Renal cortical epithelial cell (primary cell): ENCODE results near the gene CCDC57. TPM values are rescaled to one million over a fixed set of nuclear protein-coding genes. Genes with fewer than 3 reads are reported as not detected.
"Not testable (repeated sequence)": the region's sequence is repeated elsewhere in the genome, so short reads cannot be mapped to it uniquely, and the experiment has no call there.

Experiments
- DNase-seq: peaks from one replicate; pipeline ENCODE4 v3.0.0-alpha.2; 2011; ENCODE audit warnings: low read depth
- total RNA-seq: library from RNA; depleted of rRNA; stranded (reverse); fragments of >200 nt; gene quantifications from 2 replicates; pipeline ENCODE4 v1.2.3, GENCODE V29; 2014

Gene CCDC57
- total RNA-seq, 1 donor from 2014 or later: 28.2 TPM

DNA sequence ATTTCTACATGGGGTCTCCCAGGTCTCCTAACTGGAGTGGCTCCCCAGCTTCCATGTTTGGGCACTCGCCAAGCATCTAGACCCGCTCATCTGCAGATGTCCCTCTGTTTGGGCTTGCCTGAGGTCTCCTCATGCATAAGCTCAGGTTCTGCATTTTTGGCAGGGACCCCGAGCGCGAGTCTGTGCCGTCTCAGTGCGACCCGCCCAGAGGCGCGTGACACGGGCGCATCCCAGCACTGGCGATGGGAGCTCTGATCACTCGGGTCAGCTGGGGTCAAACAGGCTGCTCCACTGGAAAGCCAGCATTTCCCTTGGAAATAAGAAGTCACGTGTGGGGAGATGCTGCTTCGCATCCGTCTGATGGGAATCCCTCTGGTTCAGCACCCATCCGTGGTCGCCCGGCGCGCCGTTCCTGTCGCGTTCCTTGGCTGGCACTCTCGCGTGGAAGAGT, 57.7 kb downstream of the CCDC57 start:
- no peak for DNase-seq

GRCh38 chr17:82153745-82154375, 58.8 kb downstream of the CCDC57 start:
- DNase-seq: peak; percentile 40

DNA sequence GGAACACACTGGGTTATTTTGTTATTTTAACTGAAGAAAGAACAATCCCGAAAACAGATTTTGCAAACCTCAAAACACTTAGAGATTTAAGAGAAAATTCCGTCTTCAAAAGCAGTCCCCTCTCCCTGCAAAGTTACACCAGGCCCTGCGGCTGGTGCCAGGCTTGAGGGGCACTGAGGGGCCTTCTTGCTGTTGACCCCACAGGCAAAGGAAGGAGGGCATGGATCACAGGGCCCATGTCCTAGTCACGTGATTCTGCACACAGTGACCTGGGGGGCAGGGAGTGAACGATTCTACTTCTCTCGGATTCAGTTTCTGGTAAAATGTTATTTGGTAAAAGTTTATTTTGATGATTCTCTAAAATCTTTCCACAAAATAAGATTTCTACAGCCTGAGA, 59.3 kb downstream of the CCDC57 start:
- DNase-seq: no peak

DNA sequence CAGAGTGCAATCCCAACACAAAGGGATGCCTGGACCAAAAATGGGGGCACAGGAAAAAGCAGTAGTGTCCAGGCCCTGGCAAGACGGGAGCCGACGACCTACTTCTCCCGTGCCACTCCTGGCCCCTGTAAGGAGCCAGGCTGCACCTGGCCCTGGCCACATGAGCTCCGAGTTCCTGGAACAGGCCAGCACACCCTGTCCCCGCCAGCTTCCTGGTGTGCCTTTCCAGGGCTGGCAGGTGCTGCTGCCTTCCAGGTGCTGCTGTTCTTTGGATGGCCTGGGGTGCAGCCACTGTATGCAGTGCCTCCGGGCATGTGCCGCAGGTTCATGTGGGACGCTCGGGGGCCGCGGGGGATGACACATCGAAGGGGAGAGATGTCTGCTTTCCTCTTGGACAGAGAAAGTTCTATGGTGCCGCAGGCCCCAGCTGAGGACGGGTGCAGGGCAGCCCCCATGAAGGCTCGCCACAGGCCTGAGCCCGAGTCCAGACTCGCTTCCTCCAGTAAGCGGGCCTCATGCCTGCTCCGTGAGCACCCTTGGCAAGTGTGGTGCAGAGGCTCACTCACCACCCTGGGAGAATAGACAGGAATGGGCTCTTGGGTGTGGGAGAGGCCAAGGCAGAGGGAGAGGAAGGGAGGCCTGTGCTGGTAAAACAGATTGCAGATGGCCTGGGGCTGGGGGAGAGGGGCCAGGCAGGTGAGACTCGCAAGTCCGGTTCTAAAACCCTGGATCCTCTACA, 59.9 kb downstream of the CCDC57 start:
- DNase-seq: no peak

DNA sequence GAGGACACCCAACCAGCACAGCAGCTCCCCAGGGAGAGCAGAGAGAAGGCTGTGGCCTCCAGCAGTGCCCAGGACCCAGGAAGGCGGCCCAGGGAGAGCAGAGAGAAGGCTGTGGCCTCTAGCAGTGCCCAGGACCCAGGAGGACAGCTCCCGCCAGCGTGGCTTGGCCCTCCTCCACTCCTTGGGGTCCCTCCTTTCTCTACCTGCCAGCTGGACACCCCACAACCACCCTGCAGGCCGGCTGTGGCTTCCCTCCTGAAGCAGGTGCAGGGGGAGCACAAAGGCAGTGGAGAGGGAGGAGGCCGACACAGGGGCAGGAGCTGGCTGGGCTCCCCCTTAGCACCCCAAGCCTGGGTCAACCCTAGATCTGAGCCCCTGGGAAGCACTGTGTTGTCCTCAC, 60.5 kb downstream of the CCDC57 start:
- no peak for DNase-seq

DNA sequence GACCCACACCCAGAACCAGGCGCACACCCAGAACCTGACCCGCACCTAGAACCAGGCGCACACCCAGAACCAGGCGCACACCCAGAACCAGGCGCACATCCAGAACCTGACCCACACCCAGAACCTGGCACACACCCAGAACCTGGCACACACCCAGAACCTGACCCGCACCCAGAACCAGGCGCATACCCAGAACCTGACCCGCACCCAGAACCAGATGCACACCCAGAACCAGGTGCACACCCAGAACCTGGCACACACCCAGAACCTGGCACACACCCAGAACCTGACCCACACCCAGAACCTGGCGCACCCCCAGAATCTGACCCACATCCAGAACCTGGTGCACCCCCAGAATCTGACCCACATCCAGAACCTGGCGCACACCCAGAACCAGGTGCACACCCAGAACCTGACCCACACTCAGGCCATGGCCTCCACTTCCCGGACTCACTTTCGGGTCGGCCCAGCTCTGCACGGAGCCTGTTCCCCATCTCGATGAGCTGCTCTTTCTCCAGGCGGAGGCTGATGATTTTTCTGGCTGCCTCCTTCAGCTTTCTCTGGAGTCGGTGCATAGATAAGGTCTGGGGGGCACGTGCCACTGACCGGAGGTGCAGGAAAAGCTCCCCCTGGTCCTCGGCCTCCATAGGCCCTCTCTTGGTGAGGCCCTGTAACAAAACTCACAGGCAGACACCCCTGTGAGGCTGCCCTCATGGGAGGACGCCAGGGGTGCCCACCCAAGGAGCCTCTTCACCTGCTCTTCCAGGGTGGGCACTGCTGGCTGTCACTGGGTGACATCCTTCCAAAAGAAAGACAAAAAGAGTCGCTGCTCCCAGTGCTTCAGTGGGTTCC, 61.3 kb downstream of the CCDC57 start:
- DNase-seq: no peak

DNA sequence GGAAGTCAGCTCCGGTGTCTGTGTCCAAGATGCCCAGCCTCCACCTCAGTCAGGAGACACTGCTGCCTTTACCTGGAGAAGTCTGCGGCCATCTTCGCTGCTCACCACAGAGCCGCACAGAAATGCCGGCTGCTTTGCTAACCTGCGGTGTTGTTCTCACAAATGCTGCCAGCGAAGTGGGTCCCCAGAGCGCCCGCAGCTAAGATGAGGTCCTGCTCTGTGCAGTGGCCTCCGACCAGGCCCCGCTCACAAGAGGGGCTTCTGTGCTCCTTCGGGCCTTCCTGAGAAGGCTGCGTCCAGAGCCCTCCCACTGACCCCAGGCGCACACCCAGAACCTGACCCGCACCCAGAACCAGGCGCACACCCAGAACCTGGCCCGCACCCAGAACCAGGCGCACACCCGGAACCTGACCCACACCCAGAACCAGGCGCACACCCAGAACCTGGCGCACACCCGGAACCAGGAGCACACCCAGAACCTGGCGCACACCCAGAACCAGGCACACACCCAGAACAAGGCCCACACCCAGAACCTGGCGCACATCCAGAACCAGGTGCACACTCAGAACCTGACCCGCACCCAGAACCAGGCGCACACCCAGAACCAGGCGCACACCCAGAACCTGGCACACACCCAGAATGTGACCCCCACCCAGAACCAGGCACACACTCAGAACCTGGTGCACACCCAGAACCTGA, 63.1 kb downstream of the CCDC57 start:
- DNase-seq: no peak

DNA sequence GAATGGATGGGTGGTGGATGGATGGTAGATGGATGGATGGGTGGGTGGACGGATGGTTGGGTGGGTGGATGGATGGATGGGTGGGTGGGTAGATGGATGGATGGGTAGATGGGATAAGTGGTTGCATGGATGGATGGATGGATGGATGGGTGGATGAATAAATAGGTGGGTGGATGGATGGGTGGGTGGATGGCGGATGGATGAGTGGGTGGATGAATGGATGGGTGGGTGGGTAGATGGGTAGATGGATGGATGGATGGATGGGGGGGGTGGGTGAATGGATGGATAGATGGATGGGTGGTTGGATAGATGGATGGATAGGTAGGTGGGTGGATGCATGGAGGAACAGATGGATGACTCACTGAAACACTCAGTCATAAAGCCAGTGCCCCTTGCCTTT, 63.6 kb downstream of the CCDC57 start:
- DNase-seq: no peak

GRCh38 chr17:82148011-82148410, 64.6 kb downstream of the CCDC57 start:
- DNase-seq: no peak

DNA sequence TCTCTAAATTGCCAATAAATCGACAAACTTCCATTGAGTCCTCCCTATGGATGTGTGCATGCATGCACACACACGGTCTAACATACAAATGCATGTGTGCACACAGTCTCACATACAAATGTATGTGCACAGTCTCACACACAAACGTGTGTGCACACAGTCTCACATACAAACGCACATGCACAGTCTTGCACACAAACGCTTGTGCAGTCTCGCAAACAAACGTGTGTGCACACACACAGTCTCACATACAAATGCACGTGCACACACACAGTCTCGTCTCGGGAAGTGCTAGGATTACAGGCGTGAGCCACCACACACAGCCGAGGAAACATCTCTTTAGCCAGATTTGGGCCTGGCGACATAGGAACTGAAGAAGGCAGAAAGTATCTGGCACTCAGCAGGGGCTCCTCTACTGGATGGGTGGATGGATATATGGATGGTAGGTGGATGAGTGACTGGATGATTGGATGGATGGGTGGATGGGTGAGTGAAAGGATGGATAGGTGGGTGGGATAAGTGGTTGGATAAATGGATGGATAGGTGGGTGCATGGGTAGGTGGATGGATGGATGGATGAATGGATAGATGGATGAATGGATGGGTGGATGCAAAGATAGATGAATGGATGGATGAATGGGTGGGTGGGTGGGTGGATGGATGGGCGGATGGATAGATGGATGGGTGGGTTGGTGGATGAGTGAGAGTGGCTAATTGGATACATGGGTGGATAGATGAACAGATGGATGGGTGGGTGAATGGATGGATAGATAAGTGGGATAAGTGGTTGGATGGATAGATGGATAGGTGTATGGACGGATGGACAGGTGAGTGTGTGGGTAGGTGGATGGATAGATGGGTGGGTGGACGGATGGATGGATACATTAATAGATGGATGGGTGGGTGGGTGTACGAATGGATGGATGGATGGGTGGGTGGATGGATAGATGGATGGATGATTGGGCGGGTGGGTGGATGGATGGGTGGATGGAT, 65.7 kb downstream of the CCDC57 start:
- no peak for DNase-seq

DNA sequence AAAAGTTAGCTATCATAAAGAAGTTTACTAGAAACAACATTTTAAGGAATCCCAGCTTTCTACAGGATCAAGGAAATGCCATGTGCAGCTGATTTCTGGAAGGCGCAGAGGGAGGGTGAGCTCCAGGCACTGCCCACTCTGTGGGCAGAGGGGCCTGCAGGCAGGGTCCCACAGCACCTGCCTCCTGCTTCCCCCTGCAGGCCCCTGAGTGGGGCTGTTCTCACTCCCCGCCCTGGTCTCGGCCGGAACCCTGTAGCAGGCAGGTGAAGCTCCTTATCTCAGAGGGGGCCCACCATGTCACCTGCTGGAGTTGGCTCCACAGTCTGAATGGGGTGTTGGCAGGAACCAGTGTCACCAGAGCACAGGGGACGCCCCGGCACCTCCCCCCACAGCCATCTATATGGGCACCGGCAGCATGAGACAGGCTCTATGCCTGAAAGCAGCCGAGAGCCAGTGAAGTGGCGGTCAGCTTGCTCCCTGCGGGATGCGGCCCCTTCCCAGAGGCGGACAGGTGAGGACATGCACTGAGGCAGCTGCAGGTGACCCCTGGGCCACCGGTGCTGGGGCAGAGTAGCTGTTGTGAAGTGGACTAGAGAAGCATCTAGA, 67.0 kb downstream of the CCDC57 start:
- DNase-seq: no peak

- no peak for DNase-seq
These were observed 69.3 kb downstream of the CCDC57 start for GRCh38 chr17:82143333-82143732.

DNA sequence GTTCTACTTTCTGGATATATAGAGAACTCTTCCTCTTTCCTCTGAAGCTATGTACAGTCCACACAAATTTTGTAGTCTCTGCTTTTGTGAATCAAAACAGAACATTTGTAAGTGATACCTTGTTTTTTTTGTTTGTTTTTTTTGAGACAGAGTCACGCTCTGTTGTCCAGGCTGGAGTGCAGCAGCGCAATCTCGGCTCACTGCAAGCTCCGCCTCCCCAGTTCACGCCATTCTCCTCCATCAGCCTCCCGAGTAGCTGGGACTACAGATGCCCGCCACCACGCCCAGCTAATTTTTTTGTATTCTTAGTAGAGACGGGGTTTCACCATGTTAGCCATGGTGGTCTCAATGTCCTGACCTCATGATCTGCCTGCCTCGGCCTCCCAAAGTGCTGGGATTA, 72.7 kb downstream of the CCDC57 start:
- not testable (repeated sequence) for DNase-seq

DNA sequence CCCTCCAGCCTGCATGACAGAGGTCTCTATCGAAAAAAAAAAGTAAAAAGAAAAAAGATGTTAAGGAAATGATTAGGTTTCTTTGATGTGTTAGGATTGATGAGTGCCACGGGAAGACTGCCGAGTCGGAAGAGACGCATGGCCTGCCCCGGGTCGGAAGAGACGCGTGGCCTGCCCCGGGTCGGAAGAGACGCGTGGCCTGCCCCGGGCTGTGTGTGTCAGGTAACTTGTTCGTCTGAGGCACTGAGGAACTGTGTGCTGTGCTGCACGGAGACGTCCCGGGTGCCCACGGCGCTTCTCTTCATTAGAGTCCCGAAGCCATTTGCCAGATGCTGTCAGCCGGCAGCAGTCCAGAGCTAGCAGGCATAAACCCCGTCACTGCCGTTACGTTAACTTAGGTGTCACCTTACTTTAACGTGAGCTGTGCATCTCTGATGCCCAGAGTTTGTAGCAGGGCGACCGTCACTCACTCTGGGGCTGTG, 74.1 kb downstream of the CCDC57 start:
- no peak for DNase-seq

GRCh38 chr17:82134101-82134500, 78.5 kb downstream of the CCDC57 start:
- DNase-seq: peak; percentile 23

- DNase-seq: peak; percentile 78
These were observed 79.3 kb downstream of the CCDC57 start for GRCh38 chr17:82133166-82133953.

DNA sequence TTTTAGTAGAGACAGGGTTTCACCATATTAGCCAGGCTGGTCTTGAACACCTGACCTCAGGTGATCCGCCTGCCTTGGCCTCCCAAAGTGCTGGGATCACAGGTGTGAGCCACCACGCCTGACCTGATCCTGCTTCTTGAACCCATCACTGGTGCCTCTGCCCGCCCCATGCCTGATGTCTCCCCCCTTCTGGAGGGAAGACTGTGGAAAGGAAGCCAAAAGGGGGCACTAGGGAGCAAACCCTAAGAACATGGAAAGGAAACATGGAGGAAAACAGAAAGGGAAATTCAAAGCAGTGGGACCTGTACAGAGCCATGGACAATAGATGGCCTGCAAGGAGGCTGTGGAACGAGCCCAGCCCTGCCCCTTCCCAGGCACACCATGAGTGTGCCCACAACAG, 83.5 kb downstream of the CCDC57 start:
- DNase-seq: no peak

GRCh38 chr17:82128287-82128686, 84.4 kb downstream of the CCDC57 start:
- no peak for DNase-seq

- no peak for DNase-seq
These were observed 84.9 kb downstream of the CCDC57 start for GRCh38 chr17:82127704-82128103.

- DNase-seq: no peak
These were observed 85.4 kb downstream of the CCDC57 start for GRCh38 chr17:82127315-82127595.
